Cardiac fibroblast (primary cell): ENCODE data around the gene OR2D2.
A peak's percentile ranks its signal among the peaks of the same experiment; 100 is the strongest.

Experiments used
- DNase-seq, 2 donors: peaks; one replicate each; pipeline versions ENCODE4 v3.0.0 to v3.0.0-alpha.2; 2010; ENCODE audit warnings: low read depth in 2 of 2
- H3K4me3 ChIP-seq, 2 donors: replicated peaks in 1 of 2; 1 replicate in 1 of 2; 2 replicates in 1 of 2; pipeline ENCODE4 v1.5.1; 2011; ENCODE audit warnings: low read depth in 2 of 2, low read length in 2 of 2, mild to moderate bottlenecking in 2 of 2, moderate library complexity in 1 of 2
- TF ChIP-seq, protein P1 (sequence below): IDR thresholded peaks from one replicate; pipeline ENCODE4 v1.5.1; 2011; ENCODE audit warnings: low read depth, mild to moderate bottlenecking, low read length, inconsistent platforms

OR2D2 gene, protein sequence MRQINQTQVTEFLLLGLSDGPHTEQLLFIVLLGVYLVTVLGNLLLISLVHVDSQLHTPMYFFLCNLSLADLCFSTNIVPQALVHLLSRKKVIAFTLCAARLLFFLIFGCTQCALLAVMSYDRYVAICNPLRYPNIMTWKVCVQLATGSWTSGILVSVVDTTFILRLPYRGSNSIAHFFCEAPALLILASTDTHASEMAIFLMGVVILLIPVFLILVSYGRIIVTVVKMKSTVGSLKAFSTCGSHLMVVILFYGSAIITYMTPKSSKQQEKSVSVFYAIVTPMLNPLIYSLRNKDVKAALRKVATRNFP

GRCh38 chr11:6892400-6892799, at the start of gene OR2D2:
TSS of gene OR2D2 (minus strand) at chr11:6892500. CDS start at chr11:6892500, 0 bp downstream.
- no peak within 1 kb of the TSS for H3K4me3 ChIP-seq
- TF ChIP-seq, protein P1, sequence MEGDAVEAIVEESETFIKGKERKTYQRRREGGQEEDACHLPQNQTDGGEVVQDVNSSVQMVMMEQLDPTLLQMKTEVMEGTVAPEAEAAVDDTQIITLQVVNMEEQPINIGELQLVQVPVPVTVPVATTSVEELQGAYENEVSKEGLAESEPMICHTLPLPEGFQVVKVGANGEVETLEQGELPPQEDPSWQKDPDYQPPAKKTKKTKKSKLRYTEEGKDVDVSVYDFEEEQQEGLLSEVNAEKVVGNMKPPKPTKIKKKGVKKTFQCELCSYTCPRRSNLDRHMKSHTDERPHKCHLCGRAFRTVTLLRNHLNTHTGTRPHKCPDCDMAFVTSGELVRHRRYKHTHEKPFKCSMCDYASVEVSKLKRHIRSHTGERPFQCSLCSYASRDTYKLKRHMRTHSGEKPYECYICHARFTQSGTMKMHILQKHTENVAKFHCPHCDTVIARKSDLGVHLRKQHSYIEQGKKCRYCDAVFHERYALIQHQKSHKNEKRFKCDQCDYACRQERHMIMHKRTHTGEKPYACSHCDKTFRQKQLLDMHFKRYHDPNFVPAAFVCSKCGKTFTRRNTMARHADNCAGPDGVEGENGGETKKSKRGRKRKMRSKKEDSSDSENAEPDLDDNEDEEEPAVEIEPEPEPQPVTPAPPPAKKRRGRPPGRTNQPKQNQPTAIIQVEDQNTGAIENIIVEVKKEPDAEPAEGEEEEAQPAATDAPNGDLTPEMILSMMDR: no peak
- DNase-seq: no peak

GRCh38 chr11:6941970-6942369, 49.7 kb upstream of the OR2D2 start:
- DNase-seq: no peak
- TF ChIP-seq, protein P1: no peak

GRCh38 chr11:6932145-6932544, 39.8 kb upstream of the OR2D2 start:
- TF ChIP-seq, protein P1: no peak
- DNase-seq: no peak
- H3K4me3 ChIP-seq: no peak overlapping the region

More at GRCh38 chr11:6941970-6942369, 49.7 kb upstream of the OR2D2 start:
- H3K4me3 ChIP-seq: no peak overlapping the region

- DNase-seq: peak; percentile 67 to 71
- TF ChIP-seq, protein P1: no peak
- H3K4me3 ChIP-seq: no peak overlapping the region
These were observed 38.9 kb upstream of the OR2D2 start for GRCh38 chr11:6931146-6931713.

GRCh38 chr11:6928916-6929315, 36.6 kb upstream of the OR2D2 start:
- no peak overlapping the region for H3K4me3 ChIP-seq
- DNase-seq: no peak
- TF ChIP-seq, protein P1: no peak

DNA sequence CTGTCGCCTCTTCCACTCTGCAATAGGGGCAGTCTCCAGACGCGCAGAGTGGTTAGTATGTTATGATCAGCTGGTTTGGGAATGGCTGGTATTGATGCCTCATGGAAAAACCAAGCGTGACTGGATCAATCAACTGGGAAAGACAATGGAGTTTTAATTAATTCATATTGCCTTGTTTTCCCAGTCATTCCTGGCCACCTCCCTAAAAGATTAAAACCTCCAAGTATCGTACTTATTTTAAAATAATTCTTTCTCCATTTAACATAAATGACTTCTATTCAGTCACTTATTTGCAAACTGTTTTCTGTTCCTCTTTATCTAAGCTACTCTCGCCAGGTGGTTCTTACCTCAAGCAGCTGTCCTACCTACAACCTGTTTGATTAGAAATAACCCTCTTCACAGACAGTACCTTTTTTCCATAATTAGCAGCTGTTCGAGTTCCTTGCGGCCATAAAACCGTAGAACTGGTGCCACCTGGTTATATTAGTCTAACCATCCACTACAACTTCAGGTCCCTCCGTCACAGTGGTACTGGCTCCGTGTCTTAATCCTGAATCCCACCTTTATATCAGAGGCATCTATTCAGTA, 34.8 kb upstream of the OR2D2 start:
- TF ChIP-seq, protein P1: no peak
- no peak for DNase-seq
- H3K4me3 ChIP-seq: peak overlapping the region; percentile 93
